ENCODE measurements around the gene NUF2. TPM values are rescaled to one million over a fixed set of nuclear protein-coding genes. Genes with fewer than 3 reads are reported as not detected.

The NUF2 gene
- total and polyA plus RNA-seq, 10 of the 15 experiments (the other 5 are each of a cell fraction or from before 2014, with no cell fraction given), result 27.4 to 62.6 (median 49.1) TPM

- no peak for TF ChIP-seq EZH2 (IDR thresholded peaks at IDR 0.05; ENCODE audit: borderline replicate concordance, control insufficient read depth, low read depth, low read length)
- TF ChIP-seq LARP7 (IDR thresholded peaks at IDR 0.05), result peak; percentile 90
- peak; percentile 74 for TF ChIP-seq SKIL (IDR thresholded peaks at IDR 0.05; ENCODE audit: low read depth, poor library complexity, severe bottlenecking)
- peak; percentile 59 to 93; a peak in 3 of 4 replicates for TF ChIP-seq SRF (IDR thresholded peaks at IDR 0.05; ENCODE audit: low read depth in 2 of 2, low read length in 2 of 2)
- no peak for TF ChIP-seq NFXL1 (IDR thresholded peaks at IDR 0.05; ENCODE audit: borderline replicate concordance)
- peak; percentile 96 for TF ChIP-seq RELB (IDR thresholded peaks at IDR 0.05; ENCODE audit: low read depth)
- no peak for TF ChIP-seq ZNF217 (IDR thresholded peaks at IDR 0.05)
- peak; percentile 75 for TF ChIP-seq MYC (IDR thresholded peaks at IDR 0.05; ENCODE audit: insufficient read depth, insufficient read length, insufficient replicate concordance, low read length, severe bottlenecking)
- peak; percentile 95 for TF ChIP-seq GATAD2B (conservative IDR thresholded peaks at IDR 0.05; ENCODE audit: low read depth)
- TF ChIP-seq CHD1 (IDR thresholded peaks at IDR 0.05; ENCODE audit: low read depth, low read length), result peak; percentile 89; the same call in 1 of the 2 replicates
- TF ChIP-seq ATF2 (IDR thresholded peaks at IDR 0.05; ENCODE audit: low read length), result peak; percentile 86
- TF ChIP-seq MEF2A (IDR thresholded peaks at IDR 0.05; ENCODE audit: insufficient read depth, low read depth, low read length), result peak; percentile 89
- peak; percentile 75; the same call in 1 of the 2 replicates for TF ChIP-seq TCF7 (IDR thresholded peaks at IDR 0.05; ENCODE audit: borderline replicate concordance)
- peak; percentile 95 for TF ChIP-seq KLF5 (IDR thresholded peaks at IDR 0.05; ENCODE audit: partially characterized antibody)
- TF ChIP-seq STAT1 (conservative IDR thresholded peaks at IDR 0.05), result peak; percentile 100
- TF ChIP-seq SREBF1 (IDR thresholded peaks at IDR 0.05; ENCODE audit: low read length), result peak; percentile 83
- TF ChIP-seq RFX5 (IDR thresholded peaks at IDR 0.05; ENCODE audit: low read depth, low read length), result peak; percentile 76; the same call in 1 of the 2 replicates
- TF ChIP-seq NR2C1 (IDR thresholded peaks at IDR 0.05), result peak; percentile 81
- peak; percentile 99 for TF ChIP-seq RUNX3 (IDR thresholded peaks at IDR 0.05; ENCODE audit: low read length)
- TF ChIP-seq NFYA (IDR thresholded peaks at IDR 0.05; ENCODE audit: borderline replicate concordance, low read depth, low read length), result no peak
- no peak for TF ChIP-seq ZNF274 (IDR thresholded peaks at IDR 0.05; ENCODE audit: insufficient read depth, insufficient read length)
- TF ChIP-seq PAX8 (IDR thresholded peaks at IDR 0.05), result no peak
- TF ChIP-seq EED (IDR thresholded peaks at IDR 0.05; ENCODE audit: low read depth), result peak; percentile 89
- peak; percentile 93 for TF ChIP-seq POU2F2 (IDR thresholded peaks at IDR 0.05; ENCODE audit: borderline replicate concordance, low read depth, low read length)
- TF ChIP-seq BRCA1 (IDR thresholded peaks at IDR 0.05; ENCODE audit: low read depth, low read length), result no peak
- TF ChIP-seq FOXM1 (IDR thresholded peaks at IDR 0.05; ENCODE audit: low read depth, low read length), result peak; percentile 98
- peak; percentile 24; the same call in 1 of the 2 replicates for TF ChIP-seq RAD51 (IDR thresholded peaks at IDR 0.05)
Measured at GRCh38 chr1:163321311-163322305, at the start of gene NUF2 (continued).

All from GM12878 (cell line).